Stimulated activated CD4-positive, alpha-beta T cell treated with anti-CD3 and anti-CD28 coated beads, Interleukin-1b, Interleukin-23, amount 100 ng/mL, for 24 hours (primary cell): ENCODE data around the gene MAP1LC3A.

Experiments used
- DNase-seq, 4 experiments: peaks; one replicate each; pipeline ENCODE4 v3.0.0-alpha.2; 2020; ENCODE audit warnings: low read depth in 4 of 4, low spot score in 1 of 4

Gene MAP1LC3A

GRCh38 chr20:34528921-34529297 lies 29.6 kb upstream of the MAP1LC3A start:
- no peak for DNase-seq

- no peak for DNase-seq
Measured at GRCh38 chr20:34529742-34530141, 28.8 kb upstream of the MAP1LC3A start.

- DNase-seq: no peak
Measured at GRCh38 chr20:34530342-34530741, 28.2 kb upstream of the MAP1LC3A start.

GRCh38 chr20:34531608-34532265 lies 26.8 kb upstream of the MAP1LC3A start:
- no peak for DNase-seq

GRCh38 chr20:34532320-34532719 lies 26.2 kb upstream of the MAP1LC3A start:
- DNase-seq: no peak

GRCh38 chr20:34532756-34533155 lies 25.8 kb upstream of the MAP1LC3A start:
- DNase-seq: no peak

GRCh38 chr20:34534391-34535165 lies 23.9 kb upstream of the MAP1LC3A start:
- no peak for DNase-seq

GRCh38 chr20:34535301-34535840 lies 23.1 kb upstream of the MAP1LC3A start:
- no peak for DNase-seq

GRCh38 chr20:34535857-34536256 lies 22.7 kb upstream of the MAP1LC3A start:
- no peak for DNase-seq

GRCh38 chr20:34536798-34537394 lies 21.6 kb upstream of the MAP1LC3A start:
- peak in 1 of 4 experiments; percentile 32 for DNase-seq

GRCh38 chr20:34537651-34538050 lies 20.9 kb upstream of the MAP1LC3A start:
- DNase-seq: no peak

GRCh38 chr20:34538671-34539123 lies 19.8 kb upstream of the MAP1LC3A start:
- peak in 2 of 4 experiments; percentile 29 to 43 for DNase-seq

GRCh38 chr20:34539756-34540155 lies 18.8 kb upstream of the MAP1LC3A start:
- no peak for DNase-seq

GRCh38 chr20:34540596-34541263 lies 17.8 kb upstream of the MAP1LC3A start:
- DNase-seq: no peak

GRCh38 chr20:34541264-34541901 lies 17.1 kb upstream of the MAP1LC3A start:
- DNase-seq: no peak

- no peak for DNase-seq
Measured at GRCh38 chr20:34541917-34542316, 16.6 kb upstream of the MAP1LC3A start.

GRCh38 chr20:34542439-34542838 lies 16.1 kb upstream of the MAP1LC3A start:
- DNase-seq: no peak

GRCh38 chr20:34543463-34544056 lies 15.0 kb upstream of the MAP1LC3A start:
- DNase-seq: no peak

- DNase-seq: no peak
Measured at GRCh38 chr20:34544109-34544796, 14.3 kb upstream of the MAP1LC3A start.

GRCh38 chr20:34546751-34547181 lies 11.8 kb upstream of the MAP1LC3A start:
- DNase-seq: no peak
